Activated CD4-positive, alpha-beta memory T cell treated with anti-CD3 and anti-CD28 coated beads for 36 hours (primary cell): ENCODE data around the gene MCOLN1. TPM values are rescaled to one million over a fixed set of nuclear protein-coding genes. Genes with fewer than 3 reads are reported as not detected.
"Not testable (repeated sequence)": the region's sequence is repeated elsewhere in the genome, so short reads cannot be mapped to it uniquely, and the experiment has no call there.

Experiments used
- CTCF ChIA-PET: fragments of 350-600 bp; sonication (Branson Sonifier 250); formaldehyde crosslinking; loops from one replicate; lab custom pipeline; 2021; ENCODE audit warnings: antibody characterized with exemption, inconsistent platforms; lab: Charles Lee
- POLR2A ChIA-PET: fragments of 350-600 bp; sonication (Branson Sonifier 250); formaldehyde crosslinking; loops from one replicate; lab custom pipeline; 2021; ENCODE audit warnings: antibody characterized with exemption; lab: Charles Lee
- DNase-seq: peaks from one replicate; pipeline ENCODE4 v3.0.0-alpha.2; 2020
- H3K27ac Mint-ChIP-seq: one replicate; pipeline ENCODE4 v1.8.0; 2021; ENCODE audit warnings: mixed read lengths
- H3K27me3 Mint-ChIP-seq: one replicate; pipeline ENCODE4 v1.8.0; 2021; ENCODE audit warnings: mixed read lengths
- H3K36me3 Mint-ChIP-seq: one replicate; pipeline ENCODE4 v1.8.0; 2021; ENCODE audit warnings: mixed read lengths
- H3K4me1 Mint-ChIP-seq: one replicate; pipeline ENCODE4 v1.8.0; 2021; ENCODE audit warnings: low read depth, mixed read lengths
- H3K4me3 Mint-ChIP-seq: one replicate; pipeline ENCODE4 v1.8.0; 2021; ENCODE audit warnings: mild to moderate bottlenecking, mixed read lengths
- H3K9me3 Mint-ChIP-seq: one replicate; pipeline ENCODE4 v1.8.0; 2021; ENCODE audit warnings: mixed read lengths
- intact Hi-C: fragments of 100-400 bp; cut with micrococcal nuclease; formaldehyde crosslinking; loops from one replicate; pipeline ENCODE4 v1.15.1; 2023
- total RNA-seq, 2 experiments: library from RNA; stranded (reverse); gene quantifications; one replicate each; pipeline ENCODE4 v1.2.3, GENCODE V29; 2021

The MCOLN1 gene
- total RNA-seq, 2 experiments from 2014 or later: 7.4 to 9.5 TPM

GRCh38 chr19:7529610-7530490, 7.4 kb downstream of the MCOLN1 start:
- intact Hi-C loops: loop anchor here (10.0 kb wide), 1 partner anchor 135 kb away; no protein-coding TSS in a partner anchor
- peaks cover 6% of the 10 kb centered on the region for H3K36me3 Mint-ChIP-seq
- CTCF ChIA-PET: interaction anchor here (1.0 kb wide), 1 partner anchor 140 kb away, joined by 3 read pairs; no protein-coding TSS in a partner anchor

GRCh38 chr19:7533281-7533885, 11.0 kb downstream of the MCOLN1 start:
- intact Hi-C loops: loop anchor here (10.0 kb wide), 1 partner anchor 139 kb away; no protein-coding TSS in a partner anchor
- Mint-ChIP-seq H3K4me1 (peaks cover 15% of the 10 kb centered on the region), H3K27ac (peak overlapping the region; percentile 45), H3K9me3 (no peaks in the 10 kb centered on the region), H3K27me3 (no peaks in the 10 kb centered on the region), H3K4me3 (peak overlapping the region; percentile 94), H3K36me3 (peaks cover 12% of the 10 kb centered on the region)
- ChIA-PET POLR2A (no interaction called here), CTCF (no interaction called here)
- DNase-seq: no peak

More at GRCh38 chr19:7529610-7530490, 7.4 kb downstream of the MCOLN1 start:
- Mint-ChIP-seq H3K4me3 (no peak overlapping the region), H3K9me3 (no peaks in the 10 kb centered on the region), H3K4me1 (peaks cover 3% of the 10 kb centered on the region), H3K27ac (no peak overlapping the region), H3K27me3 (no peaks in the 10 kb centered on the region)
- DNase-seq: no peak
- POLR2A ChIA-PET: no interaction called here

GRCh38 chr19:7533925-7534480, 11.6 kb downstream of the MCOLN1 start:
- intact Hi-C loops: loop anchor here (2.0 to 10.0 kb wide), 2 partner anchors 35 to 139 kb away; no protein-coding TSS in a partner anchor

GRCh38 chr19:7534531-7535046, 12.2 kb downstream of the MCOLN1 start:
- H3K36me3 Mint-ChIP-seq: peaks cover 14% of the 10 kb centered on the region
- H3K9me3 Mint-ChIP-seq: no peaks in the 10 kb centered on the region
- no peaks in the 10 kb centered on the region for H3K27me3 Mint-ChIP-seq
- ChIA-PET POLR2A (interaction anchor here (1.8 kb wide), 1 partner anchor 11 kb away, joined by 22 read pairs; the partner anchor contains the start of gene MCOLN1), CTCF (interaction anchor here (1.2 to 1.7 kb wide), 2 partner anchors 12 to 34 kb away, joined by 5 to 10 read pairs; partner anchors contain the start of gene MCOLN1)
- H3K4me3 Mint-ChIP-seq: peak overlapping the region; percentile 94
- H3K27ac Mint-ChIP-seq: peak overlapping the region; percentile 85
- H3K4me1 Mint-ChIP-seq: peaks cover 15% of the 10 kb centered on the region
- DNase-seq: peak; percentile 60
- intact Hi-C loops: loop anchor here (1.0 to 10.0 kb wide), 4 partner anchors 12 to 140 kb away; partner anchors contain the start of gene MCOLN1

More at GRCh38 chr19:7533925-7534480, 11.6 kb downstream of the MCOLN1 start:
- peak overlapping the region; percentile 94 for H3K4me3 Mint-ChIP-seq
- peaks cover 15% of the 10 kb centered on the region for H3K4me1 Mint-ChIP-seq
- DNase-seq: peak; percentile 91
- peaks cover 17% of the 10 kb centered on the region for H3K36me3 Mint-ChIP-seq
- ChIA-PET POLR2A (interaction anchor here (1.8 kb wide), 1 partner anchor 11 kb away, joined by 22 read pairs; the partner anchor contains the start of gene MCOLN1), CTCF (interaction anchor here (1.2 to 1.7 kb wide), 2 partner anchors 12 to 34 kb away, joined by 5 to 10 read pairs; partner anchors contain the start of gene MCOLN1)
- H3K27ac Mint-ChIP-seq: peak overlapping the region; percentile 85
- H3K27me3 Mint-ChIP-seq: no peaks in the 10 kb centered on the region
- H3K9me3 Mint-ChIP-seq: no peaks in the 10 kb centered on the region

- ChIA-PET CTCF (interaction anchor here (1.2 to 1.7 kb wide), 2 partner anchors 13 to 33 kb away, joined by 5 to 10 read pairs; partner anchors contain the start of gene MCOLN1), POLR2A (interaction anchor here (1.8 kb wide), 1 partner anchor 12 kb away, joined by 22 read pairs; the partner anchor contains the start of gene MCOLN1)
- no peaks in the 10 kb centered on the region for H3K9me3 Mint-ChIP-seq
Observed at GRCh38 chr19:7535047-7535997, 12.9 kb downstream of the MCOLN1 start, which contains the start of gene PNPLA6. TSS of gene PNPLA6 (plus strand) at chr19:7535717. CDS start at chr19:7535789, 72 bp downstream.

GRCh38 chr19:7535998-7536695, 13.7 kb downstream of the MCOLN1 start:
- H3K4me3 Mint-ChIP-seq: peak overlapping the region; percentile 94
- intact Hi-C loops: loop anchor here (1.0 to 10.0 kb wide), 4 partner anchors 14 to 141 kb away; partner anchors contain the start of gene MCOLN1
- peak overlapping the region; percentile 83 for H3K27ac Mint-ChIP-seq
- no peaks in the 10 kb centered on the region for H3K27me3 Mint-ChIP-seq
- H3K9me3 Mint-ChIP-seq: no peaks in the 10 kb centered on the region
- H3K36me3 Mint-ChIP-seq: peaks cover 18% of the 10 kb centered on the region
- ChIA-PET CTCF (interaction anchor here (1.2 to 1.6 kb wide), 2 partner anchors 145 to 182 kb away, joined by 5 to 7 read pairs; partner anchors contain the start of gene TRAPPC5), POLR2A (interaction anchor here (0.6 to 1.8 kb wide), 2 partner anchors 13 to 731 kb away, joined by 3 to 22 read pairs; partner anchors contain the start of gene MCOLN1)
- no peak for DNase-seq
- peaks cover 15% of the 10 kb centered on the region for H3K4me1 Mint-ChIP-seq

More at GRCh38 chr19:7535047-7535997, 12.9 kb downstream of the MCOLN1 start, which contains the start of gene PNPLA6:
- peak; percentile 95 for DNase-seq
- Mint-ChIP-seq H3K4me1 (peaks cover 15% of the 10 kb centered on the region), H3K27me3 (no peaks in the 10 kb centered on the region), H3K27ac (peak within 1 kb of the TSS; percentile 85), H3K4me3 (peak within 1 kb of the TSS; percentile 94), H3K36me3 (peaks cover 17% of the 10 kb centered on the region)
- intact Hi-C loops: loop anchor here (1.0 to 10.0 kb wide), 4 partner anchors 13 to 141 kb away; partner anchors contain the start of gene MCOLN1

- H3K27me3 Mint-ChIP-seq, DNase-seq, POLR2A ChIA-PET, H3K9me3 Mint-ChIP-seq, CTCF ChIA-PET, H3K4me3 Mint-ChIP-seq, H3K27ac Mint-ChIP-seq: not testable (repeated sequence)
- peaks cover 11% of the 10 kb centered on the region for H3K4me1 Mint-ChIP-seq
- H3K36me3 Mint-ChIP-seq: peaks cover 31% of the 10 kb centered on the region
- intact Hi-C loops: loop anchor here (10.0 kb wide), 1 partner anchor 144 kb away; no protein-coding TSS in a partner anchor
Observed at GRCh38 chr19:7538990-7539389, 16.6 kb downstream of the MCOLN1 start.

- H3K9me3 Mint-ChIP-seq: no peaks in the 10 kb centered on the region
- no peak overlapping the region for H3K27ac Mint-ChIP-seq
- DNase-seq: no peak
- H3K4me3 Mint-ChIP-seq: no peak overlapping the region
- peaks cover 31% of the 10 kb centered on the region for H3K36me3 Mint-ChIP-seq
- peaks cover 13% of the 10 kb centered on the region for H3K4me1 Mint-ChIP-seq
- ChIA-PET POLR2A (no interaction called here), CTCF (no interaction called here)
- intact Hi-C loops: loop anchor here (10.0 kb wide), 1 partner anchor 145 kb away; no protein-coding TSS in a partner anchor
- H3K27me3 Mint-ChIP-seq: no peaks in the 10 kb centered on the region
Observed at GRCh38 chr19:7539827-7540425, 17.5 kb downstream of the MCOLN1 start.

- ChIA-PET POLR2A (no interaction called here), CTCF (no interaction called here)
- no peaks in the 10 kb centered on the region for H3K9me3 Mint-ChIP-seq
- no peaks in the 10 kb centered on the region for H3K27me3 Mint-ChIP-seq
- peak; percentile 56 for DNase-seq
- peaks cover 35% of the 10 kb centered on the region for H3K36me3 Mint-ChIP-seq
- no peak overlapping the region for H3K27ac Mint-ChIP-seq
- no peak overlapping the region for H3K4me3 Mint-ChIP-seq
- intact Hi-C loops: no loop called here
- peaks cover 17% of the 10 kb centered on the region for H3K4me1 Mint-ChIP-seq
Observed at GRCh38 chr19:7540761-7541474, 18.5 kb downstream of the MCOLN1 start.
